ENCODE measurements around the gene EIF3A.

GRCh38 chr10:118997379-118997778 lies 83.2 kb downstream of the EIF3A start:
- no peak for TF ChIP-seq ZNF391 (tag by site-specific recombination; IDR thresholded peaks at IDR 0.05; ENCODE audit: borderline replicate concordance, low read depth)
- no peak for TF ChIP-seq ZNF362 (tag by site-specific recombination; IDR thresholded peaks at IDR 0.05)
- TF ChIP-seq ZNF202 (tag by site-specific recombination; IDR thresholded peaks at IDR 0.05; ENCODE audit: borderline replicate concordance): no peak
- TF ChIP-seq AEBP2 (tag by site-specific recombination; IDR thresholded peaks at IDR 0.05; ENCODE audit: borderline replicate concordance): no peak
- TF ChIP-seq HOXD13 (CRISPR knock-in tag; IDR thresholded peaks at IDR 0.05; ENCODE audit: borderline replicate concordance): no peak
- no peak for TF ChIP-seq CTCF (tag by site-specific recombination; IDR thresholded peaks at IDR 0.05)
- no peak for TF ChIP-seq ZNF169 (tag by site-specific recombination; IDR thresholded peaks at IDR 0.05)
- TF ChIP-seq PATZ1 (tag by site-specific recombination; IDR thresholded peaks at IDR 0.05): no peak

Data from HEK293 (cell line).